Panc1 (cell line): ENCODE results near the gene SNED1. TPM values are rescaled to one million over a fixed set of nuclear protein-coding genes. Genes with fewer than 3 reads are reported as not detected.

Experiments used
- ATAC-seq: fragments of 200-7000 bp; cut with Tn5 transposase; 2 replicates; pipeline ENCODE4 v1.9.1; 2020; ENCODE audit warnings: mild to moderate bottlenecking, moderate library complexity
- BruUV-seq: library from RNA; stranded (reverse); fragments of 400-500 nt; replicated peaks from 2 replicates; lab custom pipeline; 2021; lab: Mats Ljungman, UMichigan
- CTCF ChIA-PET: fragments of 300-600 bp; sonication (Branson Sonifier 250); formaldehyde crosslinking; loops from one replicate; lab custom pipeline; 2022; ENCODE audit warnings: antibody characterized with exemption; lab: Charles Lee
- POLR2A ChIA-PET: fragments of 300-600 bp; sonication (Branson Sonifier 250); formaldehyde crosslinking; loops from one replicate; lab custom pipeline; 2022; ENCODE audit warnings: antibody characterized with exemption; lab: Charles Lee
- DNase-seq: peaks from one replicate; pipeline ENCODE4 v3.0.0-alpha.2; 2010; ENCODE audit warnings: low read depth, low spot score
- H3K27ac ChIP-seq: 2 replicates; pipeline ENCODE4 v1.5.1; 2011; ENCODE audit warnings: mild to moderate bottlenecking, low read length, inconsistent platforms
- H3K27me3 ChIP-seq: fragments of 200-500 bp; sonication (Bioruptor generic); 2 replicates; pipeline ENCODE4 v1.6.0; 2014; ENCODE audit warnings: low read length, inconsistent platforms; ENCODE audit not compliant: control insufficient read depth, insufficient read depth
- H3K36me3 ChIP-seq: fragments of 200-500 bp; sonication (Bioruptor generic); 2 replicates; pipeline ENCODE4 v1.5.1; 2014; ENCODE audit warnings: inconsistent platforms, mild to moderate bottlenecking, low read length, moderate library complexity; ENCODE audit not compliant: control insufficient read depth, insufficient read depth
- H3K4me1 ChIP-seq: 2 replicates; pipeline ENCODE4 v1.5.1; 2011; ENCODE audit warnings: inconsistent platforms, mild to moderate bottlenecking, low read length, moderate library complexity; ENCODE audit not compliant: control insufficient read depth, insufficient read depth
- H3K4me3 ChIP-seq, 2 experiments: 2 replicates each; pipeline ENCODE4 v1.5.1; 2011 to 2012; ENCODE audit warnings: low read depth in 2 of 2, low read length in 2 of 2, mild to moderate bottlenecking in 2 of 2, inconsistent platforms in 1 of 2, moderate library complexity in 1 of 2
- H3K9me3 ChIP-seq: fragments of 200-500 bp; sonication (Bioruptor generic); 2 replicates; pipeline ENCODE4 v1.5.1; 2014; ENCODE audit warnings: low read depth, mild to moderate bottlenecking, inconsistent platforms, low read length, moderate library complexity; ENCODE audit not compliant: control insufficient read depth, insufficient read depth
- POLR2AphosphoS5 ChIP-seq: IDR thresholded peaks from 2 replicates; pipeline ENCODE4 v1.6.1; 2012; ENCODE audit warnings: mild to moderate bottlenecking, low read depth, low read length, moderate library complexity
- SIN3A ChIP-seq: IDR thresholded peaks from 2 replicates; pipeline ENCODE4 v1.6.1; 2012; ENCODE audit warnings: low read depth, mild to moderate bottlenecking, low read length, moderate library complexity, borderline replicate concordance; ENCODE audit not compliant: insufficient read depth
- TCF7L2 ChIP-seq: IDR thresholded peaks from 2 replicates; pipeline ENCODE4 v1.6.1; 2011; ENCODE audit warnings: mild to moderate bottlenecking, low read depth, low read length, inconsistent platforms
- in situ Hi-C: cut with HindIII; loops from 2 replicates; pipeline ENCODE4 v1.10.0; 2016; ENCODE audit warnings: low sequenced_read_pairs, low pct_unique_long_range_greater_than_20kb
- intact Hi-C: fragments of 100-400 bp; cut with micrococcal nuclease; formaldehyde crosslinking; loops from one replicate; pipeline ENCODE4 v1.10.0; 2022; ENCODE audit not compliant: unreplicated experiment
- total RNA-seq: library from RNA; stranded (reverse); gene quantifications from one replicate; pipeline ENCODE4 v1.2.1, GENCODE V29; 2021; ENCODE audit not compliant: unreplicated experiment
- TF ChIP-seq, protein P1 (sequence below), 2 experiments: IDR thresholded peaks; 2 replicates each; pipeline ENCODE4 v1.6.1; 2011 to 2012; ENCODE audit warnings: low read depth in 2 of 2, control low read depth in 1 of 2, low read length in 1 of 2, mild to moderate bottlenecking in 1 of 2, moderate library complexity in 1 of 2; ENCODE audit not compliant: insufficient read depth in 1 of 2
- TF ChIP-seq, protein P2 (sequence below): fragments of 450-650 bp; IDR thresholded peaks from 2 replicates; pipeline ENCODE4 v1.5.1; 2017; ENCODE audit warnings: mild to moderate bottlenecking

SNED1 gene
- total RNA-seq, 1 experiment from 2014 or later: 11.0 TPM

- no TSS peak for BruUV-seq
- H3K36me3 ChIP-seq: no peaks in the 10 kb centered on the region
- TF ChIP-seq SIN3A (no peak), POLR2AphosphoS5 (no peak)
- TF ChIP-seq, protein P1, sequence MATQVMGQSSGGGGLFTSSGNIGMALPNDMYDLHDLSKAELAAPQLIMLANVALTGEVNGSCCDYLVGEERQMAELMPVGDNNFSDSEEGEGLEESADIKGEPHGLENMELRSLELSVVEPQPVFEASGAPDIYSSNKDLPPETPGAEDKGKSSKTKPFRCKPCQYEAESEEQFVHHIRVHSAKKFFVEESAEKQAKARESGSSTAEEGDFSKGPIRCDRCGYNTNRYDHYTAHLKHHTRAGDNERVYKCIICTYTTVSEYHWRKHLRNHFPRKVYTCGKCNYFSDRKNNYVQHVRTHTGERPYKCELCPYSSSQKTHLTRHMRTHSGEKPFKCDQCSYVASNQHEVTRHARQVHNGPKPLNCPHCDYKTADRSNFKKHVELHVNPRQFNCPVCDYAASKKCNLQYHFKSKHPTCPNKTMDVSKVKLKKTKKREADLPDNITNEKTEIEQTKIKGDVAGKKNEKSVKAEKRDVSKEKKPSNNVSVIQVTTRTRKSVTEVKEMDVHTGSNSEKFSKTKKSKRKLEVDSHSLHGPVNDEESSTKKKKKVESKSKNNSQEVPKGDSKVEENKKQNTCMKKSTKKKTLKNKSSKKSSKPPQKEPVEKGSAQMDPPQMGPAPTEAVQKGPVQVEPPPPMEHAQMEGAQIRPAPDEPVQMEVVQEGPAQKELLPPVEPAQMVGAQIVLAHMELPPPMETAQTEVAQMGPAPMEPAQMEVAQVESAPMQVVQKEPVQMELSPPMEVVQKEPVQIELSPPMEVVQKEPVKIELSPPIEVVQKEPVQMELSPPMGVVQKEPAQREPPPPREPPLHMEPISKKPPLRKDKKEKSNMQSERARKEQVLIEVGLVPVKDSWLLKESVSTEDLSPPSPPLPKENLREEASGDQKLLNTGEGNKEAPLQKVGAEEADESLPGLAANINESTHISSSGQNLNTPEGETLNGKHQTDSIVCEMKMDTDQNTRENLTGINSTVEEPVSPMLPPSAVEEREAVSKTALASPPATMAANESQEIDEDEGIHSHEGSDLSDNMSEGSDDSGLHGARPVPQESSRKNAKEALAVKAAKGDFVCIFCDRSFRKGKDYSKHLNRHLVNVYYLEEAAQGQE (IDR thresholded peaks at IDR 0.05; ENCODE audit: insufficient read depth in 1 of 2, low read depth in 2 of 2, low read length in 1 of 2): no peak
- TF ChIP-seq, protein P2, sequence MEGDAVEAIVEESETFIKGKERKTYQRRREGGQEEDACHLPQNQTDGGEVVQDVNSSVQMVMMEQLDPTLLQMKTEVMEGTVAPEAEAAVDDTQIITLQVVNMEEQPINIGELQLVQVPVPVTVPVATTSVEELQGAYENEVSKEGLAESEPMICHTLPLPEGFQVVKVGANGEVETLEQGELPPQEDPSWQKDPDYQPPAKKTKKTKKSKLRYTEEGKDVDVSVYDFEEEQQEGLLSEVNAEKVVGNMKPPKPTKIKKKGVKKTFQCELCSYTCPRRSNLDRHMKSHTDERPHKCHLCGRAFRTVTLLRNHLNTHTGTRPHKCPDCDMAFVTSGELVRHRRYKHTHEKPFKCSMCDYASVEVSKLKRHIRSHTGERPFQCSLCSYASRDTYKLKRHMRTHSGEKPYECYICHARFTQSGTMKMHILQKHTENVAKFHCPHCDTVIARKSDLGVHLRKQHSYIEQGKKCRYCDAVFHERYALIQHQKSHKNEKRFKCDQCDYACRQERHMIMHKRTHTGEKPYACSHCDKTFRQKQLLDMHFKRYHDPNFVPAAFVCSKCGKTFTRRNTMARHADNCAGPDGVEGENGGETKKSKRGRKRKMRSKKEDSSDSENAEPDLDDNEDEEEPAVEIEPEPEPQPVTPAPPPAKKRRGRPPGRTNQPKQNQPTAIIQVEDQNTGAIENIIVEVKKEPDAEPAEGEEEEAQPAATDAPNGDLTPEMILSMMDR: no peak
- ChIA-PET POLR2A (no interaction called here), CTCF (interaction anchor here (0.6 kb wide), 1 partner anchor 71 kb away, joined by 3 read pairs; no protein-coding TSS in a partner anchor)
- in situ Hi-C loops (no loop called here), intact Hi-C loops (no loop called here)
- ATAC-seq (no peak), DNase-seq (no peak)
- no peak overlapping the region for H3K27ac ChIP-seq
- H3K27me3 ChIP-seq: no peaks in the 10 kb centered on the region
- H3K9me3 ChIP-seq: no peaks in the 10 kb centered on the region
- no peaks in the 10 kb centered on the region for H3K4me1 ChIP-seq
- no peak overlapping the region for H3K4me3 ChIP-seq
Measured at GRCh38 chr2:241080405-241081189, 82.2 kb downstream of the SNED1 start.

GRCh38 chr2:241081190-241081642 lies 82.8 kb downstream of the SNED1 start:
- no TSS peak for BruUV-seq

More at GRCh38 chr2:241081190-241081642, 82.8 kb downstream of the SNED1 start:
- no peaks in the 10 kb centered on the region for H3K4me1 ChIP-seq
- TF ChIP-seq, protein P1 (IDR thresholded peaks at IDR 0.05; ENCODE audit: insufficient read depth in 1 of 2, low read depth in 2 of 2, low read length in 1 of 2): no peak
- TF ChIP-seq, protein P2: no peak
- TF ChIP-seq SIN3A (no peak), POLR2AphosphoS5 (no peak), TCF7L2 (no peak)
- ChIA-PET POLR2A (no interaction called here), CTCF (no interaction called here)
- H3K9me3 ChIP-seq: no peaks in the 10 kb centered on the region
- no peak overlapping the region for H3K27ac ChIP-seq
- no peaks in the 10 kb centered on the region for H3K36me3 ChIP-seq
- intact Hi-C loops (no loop called here), in situ Hi-C loops (no loop called here)
- no peak for DNase-seq
- H3K27me3 ChIP-seq: no peaks in the 10 kb centered on the region
- H3K4me3 ChIP-seq: no peak overlapping the region
- ATAC-seq: no peak
